ENCODE data around the gene DRAM1.

DNA sequence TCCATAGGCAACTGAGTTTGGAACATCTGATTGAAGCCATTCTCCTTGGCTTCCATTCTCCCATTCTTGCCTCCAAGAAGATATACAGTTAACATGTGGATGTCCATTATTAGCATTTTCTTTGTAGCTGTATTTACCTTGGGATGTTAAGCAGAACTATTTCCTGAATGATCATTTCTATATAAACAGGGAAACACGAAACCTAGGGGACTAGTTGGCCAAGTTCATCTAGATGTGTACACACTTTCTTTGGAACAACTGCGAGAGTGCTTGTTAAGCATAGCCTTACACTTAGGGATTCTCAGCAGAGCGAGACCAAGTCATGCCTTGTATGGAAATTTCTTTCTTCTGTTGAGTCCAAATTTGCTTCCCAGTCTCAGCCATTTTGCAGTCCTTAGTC is 42.1 kb downstream of the DRAM1 start:
- TF ChIP-seq, protein P1, sequence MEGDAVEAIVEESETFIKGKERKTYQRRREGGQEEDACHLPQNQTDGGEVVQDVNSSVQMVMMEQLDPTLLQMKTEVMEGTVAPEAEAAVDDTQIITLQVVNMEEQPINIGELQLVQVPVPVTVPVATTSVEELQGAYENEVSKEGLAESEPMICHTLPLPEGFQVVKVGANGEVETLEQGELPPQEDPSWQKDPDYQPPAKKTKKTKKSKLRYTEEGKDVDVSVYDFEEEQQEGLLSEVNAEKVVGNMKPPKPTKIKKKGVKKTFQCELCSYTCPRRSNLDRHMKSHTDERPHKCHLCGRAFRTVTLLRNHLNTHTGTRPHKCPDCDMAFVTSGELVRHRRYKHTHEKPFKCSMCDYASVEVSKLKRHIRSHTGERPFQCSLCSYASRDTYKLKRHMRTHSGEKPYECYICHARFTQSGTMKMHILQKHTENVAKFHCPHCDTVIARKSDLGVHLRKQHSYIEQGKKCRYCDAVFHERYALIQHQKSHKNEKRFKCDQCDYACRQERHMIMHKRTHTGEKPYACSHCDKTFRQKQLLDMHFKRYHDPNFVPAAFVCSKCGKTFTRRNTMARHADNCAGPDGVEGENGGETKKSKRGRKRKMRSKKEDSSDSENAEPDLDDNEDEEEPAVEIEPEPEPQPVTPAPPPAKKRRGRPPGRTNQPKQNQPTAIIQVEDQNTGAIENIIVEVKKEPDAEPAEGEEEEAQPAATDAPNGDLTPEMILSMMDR (IDR thresholded peaks at IDR 0.05) = no peak
- no peak for TF ChIP-seq EZH2phosphoT487 (IDR thresholded peaks at IDR 0.05)
